Epithelial cell of proximal tubule (primary cell): ENCODE data around the gene DPYSL4. TPM values are rescaled to one million over a fixed set of nuclear protein-coding genes. Genes with fewer than 3 reads are reported as not detected.

Source experiments
- DNase-seq: peaks from one replicate; pipeline ENCODE4 v3.0.0-alpha.2; 2011; ENCODE audit warnings: low read depth
- H3K4me3 ChIP-seq: 2 replicates; pipeline ENCODE4 v1.5.1; 2011; ENCODE audit warnings: low read depth, mild to moderate bottlenecking, low read length
- CTCF ChIP-seq: conservative IDR thresholded peaks from 2 replicates; pipeline ENCODE4 v1.5.1; 2012; ENCODE audit warnings: low read depth, mild to moderate bottlenecking, low read length
- total RNA-seq: library from RNA; depleted of rRNA; stranded (reverse); fragments of >200 nt; gene quantifications from 2 replicates; pipeline ENCODE4 v1.2.3, GENCODE V29; 2015

DPYSL4 gene
- total RNA-seq, 1 donor from 2014 or later = 3.3 TPM

GRCh38 chr10:132195366-132196075 lies 8.8 kb downstream of the DPYSL4 start:
- no peak for TF ChIP-seq CTCF
- no peak for DNase-seq
- no peak overlapping the region for H3K4me3 ChIP-seq

- TF ChIP-seq CTCF = no peak
- no peak for DNase-seq
- H3K4me3 ChIP-seq = no peak overlapping the region
Measured at GRCh38 chr10:132196178-132197113, 9.7 kb downstream of the DPYSL4 start.

- no peak for DNase-seq
- no peak for TF ChIP-seq CTCF
- no peak overlapping the region for H3K4me3 ChIP-seq
Measured at GRCh38 chr10:132197271-132198067, 10.7 kb downstream of the DPYSL4 start.

- no peak for DNase-seq
- H3K4me3 ChIP-seq = no peak overlapping the region
- TF ChIP-seq CTCF = no peak
Measured at GRCh38 chr10:132198068-132198370, 11.3 kb downstream of the DPYSL4 start.

GRCh38 chr10:132198381-132199181 lies 11.8 kb downstream of the DPYSL4 start:
- H3K4me3 ChIP-seq = no peak overlapping the region
- TF ChIP-seq CTCF = no peak
- no peak for DNase-seq

- DNase-seq = no peak
- no peak overlapping the region for H3K4me3 ChIP-seq
- no peak for TF ChIP-seq CTCF
Measured at GRCh38 chr10:132199268-132199853, 12.6 kb downstream of the DPYSL4 start.
